SU-DHL-6 (cell line): Measurements from ENCODE around the gene PCDHA13.

Source experiments
- H2AFZ ChIP-seq: fragments of 200-600 bp; sonication (generic); 2 replicates; pipeline ENCODE4 v1.6.1; 2014; ENCODE audit warnings: low read depth, mild to moderate bottlenecking, moderate library complexity, mixed read lengths, antibody characterized with exemption, low read length; ENCODE audit not compliant: severe bottlenecking
- H3F3A ChIP-seq: fragments of 200-600 bp; shearing (Covaris generic); 2 replicates; pipeline ENCODE4 v1.6.0; 2016; ENCODE audit warnings: antibody characterized with exemption, mild to moderate bottlenecking; ENCODE audit not compliant: insufficient read depth
- H3K27ac ChIP-seq: fragments of 200-600 bp; sonication (generic); 2 replicates; pipeline ENCODE4 v1.5.1; 2016; ENCODE audit warnings: low read depth, mild to moderate bottlenecking, low read length, moderate library complexity, mixed read lengths
- H3K27me3 ChIP-seq: fragments of 200-600 bp; sonication (generic), shearing (Covaris generic); 2 replicates; pipeline ENCODE4 v1.6.0; 2014; ENCODE audit warnings: mild to moderate bottlenecking, low read length
- H3K36me3 ChIP-seq: fragments of 200-600 bp; sonication (generic); 2 replicates; pipeline ENCODE4 v1.6.1; 2014; ENCODE audit warnings: mild to moderate bottlenecking, low read length, mixed read lengths
- H3K4me2 ChIP-seq: fragments of 300-600, 200-600 bp; shearing (Covaris generic), sonication (generic); 2 replicates; pipeline ENCODE4 v1.6.0; 2014; ENCODE audit warnings: low read length, low read depth, mild to moderate bottlenecking; ENCODE audit not compliant: poor library complexity, severe bottlenecking
- H3K4me3 ChIP-seq: fragments of 200-600 bp; sonication (generic); 2 replicates; pipeline ENCODE4 v1.5.1; 2014; ENCODE audit warnings: antibody characterized with exemption, low read length, mild to moderate bottlenecking, mixed read lengths; ENCODE audit not compliant: insufficient read depth, poor library complexity, severe bottlenecking
- H3K79me2 ChIP-seq: fragments of 200-600 bp; sonication (generic); 2 replicates; pipeline ENCODE4 v1.6.1; 2014; ENCODE audit warnings: mild to moderate bottlenecking, low read length, moderate library complexity; ENCODE audit not compliant: insufficient read depth
- H3K9ac ChIP-seq: fragments of 200-600 bp; sonication (generic); 2 replicates; pipeline ENCODE4 v1.7.0; 2014; ENCODE audit warnings: mild to moderate bottlenecking, low read length
- H3K9me2 ChIP-seq: fragments of 200-600 bp; sonication (generic); replicated peaks from 2 replicates; pipeline ENCODE4 v1.6.1; 2014; ENCODE audit warnings: low read length; ENCODE audit not compliant: insufficient read depth
- H3K9me3 ChIP-seq: fragments of 200-600 bp; sonication (generic); 2 replicates; pipeline ENCODE4 v1.6.1; 2014; ENCODE audit warnings: low read length, mixed read lengths; ENCODE audit not compliant: insufficient read depth
- H4K20me1 ChIP-seq: fragments of 200-600 bp; sonication (generic); 2 replicates; pipeline ENCODE4 v1.6.1; 2014; ENCODE audit warnings: low read depth, mild to moderate bottlenecking, antibody characterized with exemption, low read length, moderate library complexity, mixed read lengths
- EZH2phosphoT487 ChIP-seq: fragments of 200-600 bp; sonication (generic), shearing (Covaris generic); conservative IDR thresholded peaks from 2 replicates; pipeline ENCODE4 v1.6.1; 2018; ENCODE audit warnings: mild to moderate bottlenecking, antibody characterized with exemption, low read length, moderate library complexity, mixed read lengths
- TF ChIP-seq, protein P1 (sequence below): fragments of 200-600 bp; sonication (generic); IDR thresholded peaks from one replicate; pipeline ENCODE4 v1.5.1; 2017; ENCODE audit warnings: antibody characterized with exemption, mild to moderate bottlenecking, low read length, moderate library complexity; ENCODE audit not compliant: insufficient read depth, poor library complexity, severe bottlenecking

Gene PCDHA13

DNA sequence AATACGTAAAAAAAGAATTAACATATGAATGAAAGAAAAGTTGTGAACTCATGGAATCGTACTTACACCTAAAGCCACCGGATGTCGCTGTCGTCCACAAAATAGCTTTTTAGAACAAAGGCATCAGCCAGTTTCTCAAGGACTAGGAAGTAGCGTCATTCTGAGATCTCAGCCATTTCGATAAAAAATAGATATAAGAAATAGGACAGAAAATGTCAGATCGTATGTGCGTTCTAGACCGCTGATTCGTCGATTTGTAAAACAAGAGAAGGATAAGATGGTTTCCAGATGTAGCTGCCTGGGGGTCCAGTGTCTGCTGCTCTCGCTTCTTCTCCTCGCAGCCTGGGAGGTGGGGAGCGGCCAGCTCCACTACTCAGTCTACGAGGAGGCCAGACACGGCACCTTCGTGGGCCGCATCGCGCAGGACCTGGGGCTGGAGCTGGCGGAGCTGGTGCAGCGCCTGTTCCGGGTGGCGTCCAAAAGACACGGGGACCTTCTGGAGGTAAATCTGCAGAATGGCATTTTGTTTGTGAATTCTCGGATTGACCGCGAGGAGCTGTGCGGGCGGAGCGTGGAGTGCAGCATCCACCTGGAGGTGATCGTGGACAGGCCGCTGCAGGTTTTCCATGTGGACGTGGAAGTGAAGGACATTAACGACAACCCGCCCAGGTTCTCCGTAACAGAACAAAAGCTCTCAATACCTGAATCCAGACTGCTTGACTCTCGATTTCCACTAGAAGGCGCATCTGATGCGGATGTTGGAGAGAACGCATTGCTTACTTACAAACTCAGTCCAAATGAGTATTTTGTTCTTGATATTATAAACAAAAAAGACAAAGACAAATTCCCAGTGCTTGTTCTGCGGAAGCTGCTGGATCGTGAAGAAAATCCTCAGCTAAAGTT lies 25.9 kb upstream of the PCDHA13 start, which contains the start of gene PCDHA10:
PCDHA10 (plus strand) TSS at position 126 of the 903 bp plus-strand sequence; CDS start at position 278, 152 bp downstream.
- Histone ChIP-seq H3K9me3 (no peaks in the 10 kb centered on the region), H3F3A (no peaks in the 10 kb centered on the region), H3K36me3 (no peaks in the 10 kb centered on the region), H3K9me2 (no peaks in the 10 kb centered on the region), H3K79me2 (no peaks in the 10 kb centered on the region), H3K9ac (no peak within 1 kb of the TSS), H3K27me3 (no peaks in the 10 kb centered on the region), H3K4me2 (no peak within 1 kb of the TSS), H2AFZ (no peak within 1 kb of the TSS), H4K20me1 (no peaks in the 10 kb centered on the region), H3K4me3 (no peak within 1 kb of the TSS), H3K27ac (no peak within 1 kb of the TSS)
- no peak for TF ChIP-seq EZH2phosphoT487
- TF ChIP-seq, protein P1, sequence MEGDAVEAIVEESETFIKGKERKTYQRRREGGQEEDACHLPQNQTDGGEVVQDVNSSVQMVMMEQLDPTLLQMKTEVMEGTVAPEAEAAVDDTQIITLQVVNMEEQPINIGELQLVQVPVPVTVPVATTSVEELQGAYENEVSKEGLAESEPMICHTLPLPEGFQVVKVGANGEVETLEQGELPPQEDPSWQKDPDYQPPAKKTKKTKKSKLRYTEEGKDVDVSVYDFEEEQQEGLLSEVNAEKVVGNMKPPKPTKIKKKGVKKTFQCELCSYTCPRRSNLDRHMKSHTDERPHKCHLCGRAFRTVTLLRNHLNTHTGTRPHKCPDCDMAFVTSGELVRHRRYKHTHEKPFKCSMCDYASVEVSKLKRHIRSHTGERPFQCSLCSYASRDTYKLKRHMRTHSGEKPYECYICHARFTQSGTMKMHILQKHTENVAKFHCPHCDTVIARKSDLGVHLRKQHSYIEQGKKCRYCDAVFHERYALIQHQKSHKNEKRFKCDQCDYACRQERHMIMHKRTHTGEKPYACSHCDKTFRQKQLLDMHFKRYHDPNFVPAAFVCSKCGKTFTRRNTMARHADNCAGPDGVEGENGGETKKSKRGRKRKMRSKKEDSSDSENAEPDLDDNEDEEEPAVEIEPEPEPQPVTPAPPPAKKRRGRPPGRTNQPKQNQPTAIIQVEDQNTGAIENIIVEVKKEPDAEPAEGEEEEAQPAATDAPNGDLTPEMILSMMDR = peak; percentile 14

- Histone ChIP-seq H3K79me2 (no peaks in the 10 kb centered on the region), H3K36me3 (no peaks in the 10 kb centered on the region), H3K4me3 (no peak overlapping the region), H3K4me2 (no peak overlapping the region), H3K27ac (no peak overlapping the region), H2AFZ (no peak overlapping the region), H3F3A (no peaks in the 10 kb centered on the region), H3K9me2 (no peaks in the 10 kb centered on the region), H3K9me3 (no peaks in the 10 kb centered on the region), H4K20me1 (no peaks in the 10 kb centered on the region), H3K27me3 (no peaks in the 10 kb centered on the region), H3K9ac (no peak overlapping the region)
- TF ChIP-seq EZH2phosphoT487 = no peak
- TF ChIP-seq, protein P1 = no peak
Observed at GRCh38 chr5:140857177-140857986, 24.5 kb upstream of the PCDHA13 start.

DNA sequence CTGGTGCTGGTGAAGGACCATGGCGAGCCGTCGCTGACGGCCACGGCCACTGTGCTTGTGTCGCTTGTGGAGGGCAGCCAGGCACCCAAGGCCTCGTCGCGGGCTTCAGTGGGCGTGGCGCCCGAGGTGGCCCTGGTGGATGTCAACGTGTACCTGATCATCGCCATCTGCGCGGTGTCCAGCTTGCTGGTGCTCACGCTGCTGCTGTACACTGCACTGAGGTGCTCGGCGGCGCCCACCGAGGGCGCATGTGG lies 24.0 kb upstream of the PCDHA13 start:
- H3K27me3 ChIP-seq = no peaks in the 10 kb centered on the region
- no peak overlapping the region for H2AFZ ChIP-seq
- H3K79me2 ChIP-seq = no peaks in the 10 kb centered on the region
- H3K27ac ChIP-seq = no peak overlapping the region
- no peak overlapping the region for H3K9ac ChIP-seq
- no peak for TF ChIP-seq EZH2phosphoT487
- TF ChIP-seq, protein P1 = no peak
- no peaks in the 10 kb centered on the region for H4K20me1 ChIP-seq
- H3K4me2 ChIP-seq = no peak overlapping the region
- no peaks in the 10 kb centered on the region for H3K36me3 ChIP-seq
- H3K9me3 ChIP-seq = no peaks in the 10 kb centered on the region
- no peaks in the 10 kb centered on the region for H3F3A ChIP-seq
- no peaks in the 10 kb centered on the region for H3K9me2 ChIP-seq
- no peak overlapping the region for H3K4me3 ChIP-seq
